Caco-2 (cell line): ENCODE results near the gene SPATA6. TPM values are rescaled to one million over a fixed set of nuclear protein-coding genes. Genes with fewer than 3 reads are reported as not detected.

ENCODE experiments used
- BruUV-seq: library from RNA; stranded (reverse); fragments of 400-500 nt; replicated peaks from 2 replicates; lab custom pipeline; 2021; lab: Mats Ljungman, UMichigan
- CTCF ChIA-PET: fragments of 300-600 bp; sonication (Branson Sonifier 250); formaldehyde crosslinking; loops from one replicate; lab custom pipeline; 2022; ENCODE audit warnings: antibody characterized with exemption; lab: Charles Lee
- POLR2A ChIA-PET: fragments of 300-600 bp; sonication (Branson Sonifier 250); formaldehyde crosslinking; loops from one replicate; lab custom pipeline; 2022; ENCODE audit warnings: antibody characterized with exemption; lab: Charles Lee
- DNase-seq, 2 experiments: peaks; one replicate each; pipeline versions ENCODE4 v3.0.0 to v3.0.0-alpha.2; 2020 to 2022
- H3K27me3 ChIP-seq: replicated peaks from 2 replicates; pipeline ENCODE4 v1.6.0; 2011; ENCODE audit warnings: low read length; ENCODE audit not compliant: control insufficient read depth, insufficient read depth
- H3K36me3 ChIP-seq: 2 replicates; pipeline ENCODE4 v1.5.1; 2011; ENCODE audit warnings: low read length; ENCODE audit not compliant: control insufficient read depth, insufficient read depth
- H3K4me1 ChIP-seq: fragments of 250-450 bp; sonication (Bioruptor Pico); 2 replicates; pipeline ENCODE4 v1.5.1; 2020; ENCODE audit warnings: mild to moderate bottlenecking
- H3K4me3 ChIP-seq: 2 replicates; pipeline ENCODE4 v1.5.1; 2011; ENCODE audit warnings: low read depth, mild to moderate bottlenecking, control low read depth, low read length
- H3K9me3 ChIP-seq: fragments of 250-450 bp; sonication (Bioruptor Pico); 2 replicates; pipeline ENCODE4 v1.5.1; 2020; ENCODE audit warnings: mild to moderate bottlenecking, moderate library complexity
- H3K27ac Mint-ChIP-seq: one replicate; pipeline ENCODE4 v1.8.0; 2022; ENCODE audit warnings: mixed read lengths; ENCODE audit not compliant: unreplicated experiment
- H3K27me3 Mint-ChIP-seq: one replicate; pipeline ENCODE4 v1.8.0; 2022; ENCODE audit warnings: mixed read lengths; ENCODE audit not compliant: insufficient read depth, unreplicated experiment
- H3K36me3 Mint-ChIP-seq: one replicate; pipeline ENCODE4 v1.8.0; 2022; ENCODE audit warnings: mild to moderate bottlenecking, mixed read lengths; ENCODE audit not compliant: insufficient read depth, unreplicated experiment
- H3K4me1 Mint-ChIP-seq: one replicate; pipeline ENCODE4 v1.8.0; 2022; ENCODE audit warnings: low read depth, mixed read lengths; ENCODE audit not compliant: unreplicated experiment
- H3K4me3 Mint-ChIP-seq: one replicate; pipeline ENCODE4 v1.8.0; 2022; ENCODE audit warnings: mild to moderate bottlenecking, moderate library complexity, mixed read lengths; ENCODE audit not compliant: unreplicated experiment
- H3K9me3 Mint-ChIP-seq: one replicate; pipeline ENCODE4 v1.8.0; 2022; ENCODE audit warnings: mixed read lengths; ENCODE audit not compliant: unreplicated experiment
- intact Hi-C: fragments of 100-400 bp; cut with micrococcal nuclease; formaldehyde crosslinking; loops from one replicate; pipeline ENCODE4 v1.10.0; 2022; ENCODE audit not compliant: unreplicated experiment
- total RNA-seq: library from RNA; stranded (reverse); gene quantifications from 2 replicates; pipeline ENCODE4 v1.2.3, GENCODE V29; 2022
- TF ChIP-seq, protein P1 (sequence below), 2 experiments: fragments of 200-600 bp in 1 of 2; IDR thresholded peaks; 1 replicate in 1 of 2; 2 replicates in 1 of 2; pipeline versions ENCODE4 v1.5.1 to v1.8.0; 2011 to 2022; ENCODE audit warnings: antibody characterized with exemption in 1 of 2, control low read depth in 1 of 2, inconsistent platforms in 1 of 2, low read depth in 1 of 2, low read length in 1 of 2, mild to moderate bottlenecking in 1 of 2, moderate library complexity in 1 of 2; ENCODE audit not compliant: insufficient read depth in 1 of 2, severe bottlenecking in 1 of 2, unreplicated experiment in 1 of 2

The SPATA6 gene
- total RNA-seq, 1 experiment from 2014 or later = 1.8 TPM

DNA sequence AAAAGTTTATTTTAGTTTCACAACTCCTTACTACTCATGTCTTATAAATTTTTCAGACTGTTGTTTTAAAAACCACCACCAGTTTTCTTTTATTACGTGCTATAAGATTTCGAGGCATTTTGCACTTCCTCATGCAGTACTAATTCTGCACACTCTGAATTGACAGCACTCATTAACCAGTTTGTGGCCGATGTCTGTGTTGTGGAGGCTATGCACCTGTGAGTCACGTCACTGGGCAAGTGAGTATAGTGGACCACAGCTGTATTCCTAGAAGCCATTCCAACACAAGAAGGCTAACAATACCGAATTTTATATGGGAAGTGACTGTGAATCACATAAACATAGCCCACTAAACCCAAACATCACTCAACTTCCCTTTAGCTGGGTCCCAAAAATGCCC lies 21.0 kb upstream of the SPATA6 start:
- Mint-ChIP-seq H3K27ac (no peak overlapping the region), H3K27me3 (peaks cover 3% of the 10 kb centered on the region), H3K4me1 (peaks cover 11% of the 10 kb centered on the region), H3K9me3 (no peaks in the 10 kb centered on the region), H3K36me3 (no peaks in the 10 kb centered on the region), H3K4me3 (no peak overlapping the region)
- no peaks in the 10 kb centered on the region for H3K27me3 ChIP-seq
- no peak for DNase-seq
- peaks cover 8% of the 10 kb centered on the region for H3K4me1 ChIP-seq
- TF ChIP-seq, protein P1, sequence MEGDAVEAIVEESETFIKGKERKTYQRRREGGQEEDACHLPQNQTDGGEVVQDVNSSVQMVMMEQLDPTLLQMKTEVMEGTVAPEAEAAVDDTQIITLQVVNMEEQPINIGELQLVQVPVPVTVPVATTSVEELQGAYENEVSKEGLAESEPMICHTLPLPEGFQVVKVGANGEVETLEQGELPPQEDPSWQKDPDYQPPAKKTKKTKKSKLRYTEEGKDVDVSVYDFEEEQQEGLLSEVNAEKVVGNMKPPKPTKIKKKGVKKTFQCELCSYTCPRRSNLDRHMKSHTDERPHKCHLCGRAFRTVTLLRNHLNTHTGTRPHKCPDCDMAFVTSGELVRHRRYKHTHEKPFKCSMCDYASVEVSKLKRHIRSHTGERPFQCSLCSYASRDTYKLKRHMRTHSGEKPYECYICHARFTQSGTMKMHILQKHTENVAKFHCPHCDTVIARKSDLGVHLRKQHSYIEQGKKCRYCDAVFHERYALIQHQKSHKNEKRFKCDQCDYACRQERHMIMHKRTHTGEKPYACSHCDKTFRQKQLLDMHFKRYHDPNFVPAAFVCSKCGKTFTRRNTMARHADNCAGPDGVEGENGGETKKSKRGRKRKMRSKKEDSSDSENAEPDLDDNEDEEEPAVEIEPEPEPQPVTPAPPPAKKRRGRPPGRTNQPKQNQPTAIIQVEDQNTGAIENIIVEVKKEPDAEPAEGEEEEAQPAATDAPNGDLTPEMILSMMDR (IDR thresholded peaks at IDR 0.05; ENCODE audit: insufficient read depth in 1 of 2, low read depth in 1 of 2, low read length in 1 of 2, severe bottlenecking in 1 of 2, unreplicated experiment in 1 of 2) = no peak
- intact Hi-C loops = loop anchor here (10.0 kb wide), 2 partner anchors 228 to 388 kb away; no protein-coding TSS in a partner anchor
- H3K4me3 ChIP-seq = no peak overlapping the region
- ChIA-PET CTCF (no interaction called here), POLR2A (no interaction called here)
- H3K9me3 ChIP-seq = no peaks in the 10 kb centered on the region
- no peaks in the 10 kb centered on the region for H3K36me3 ChIP-seq
- BruUV-seq = no TSS peak

DNA sequence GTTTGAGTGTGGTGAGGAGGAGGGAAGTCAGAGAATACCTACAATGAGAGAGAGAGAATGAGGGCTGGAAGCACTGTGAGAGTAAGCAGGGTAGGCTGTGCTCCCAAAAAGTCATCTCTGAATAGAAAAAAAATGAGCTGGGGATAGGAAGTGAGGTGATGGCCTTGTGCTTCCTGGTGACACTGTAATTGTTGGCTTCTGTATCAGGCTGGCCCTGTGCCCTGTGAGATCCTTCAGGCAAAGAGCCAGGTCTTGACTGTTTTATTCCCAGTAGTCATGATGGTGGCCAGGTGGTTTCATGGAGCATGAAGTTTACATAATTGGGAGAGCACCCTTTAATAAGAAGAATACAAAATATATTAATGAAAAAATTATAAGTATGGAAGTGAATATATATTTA lies 20.4 kb upstream of the SPATA6 start:
- no peak for DNase-seq
- Histone ChIP-seq H3K27me3 (no peaks in the 10 kb centered on the region), H3K36me3 (no peaks in the 10 kb centered on the region), H3K9me3 (no peaks in the 10 kb centered on the region), H3K4me3 (no peak overlapping the region), H3K4me1 (peaks cover 8% of the 10 kb centered on the region)
- Mint-ChIP-seq H3K9me3 (no peaks in the 10 kb centered on the region), H3K27ac (no peak overlapping the region), H3K36me3 (no peaks in the 10 kb centered on the region), H3K4me3 (no peak overlapping the region), H3K4me1 (peaks cover 11% of the 10 kb centered on the region), H3K27me3 (peaks cover 3% of the 10 kb centered on the region)
- CTCF ChIA-PET = no interaction called here
- intact Hi-C loops = loop anchor here (10.0 kb wide), 2 partner anchors 228 to 388 kb away; no protein-coding TSS in a partner anchor
- TF ChIP-seq, protein P1 (IDR thresholded peaks at IDR 0.05; ENCODE audit: insufficient read depth in 1 of 2, low read depth in 1 of 2, low read length in 1 of 2, severe bottlenecking in 1 of 2, unreplicated experiment in 1 of 2) = no peak
- POLR2A ChIA-PET = no interaction called here
- BruUV-seq = no TSS peak

DNA sequence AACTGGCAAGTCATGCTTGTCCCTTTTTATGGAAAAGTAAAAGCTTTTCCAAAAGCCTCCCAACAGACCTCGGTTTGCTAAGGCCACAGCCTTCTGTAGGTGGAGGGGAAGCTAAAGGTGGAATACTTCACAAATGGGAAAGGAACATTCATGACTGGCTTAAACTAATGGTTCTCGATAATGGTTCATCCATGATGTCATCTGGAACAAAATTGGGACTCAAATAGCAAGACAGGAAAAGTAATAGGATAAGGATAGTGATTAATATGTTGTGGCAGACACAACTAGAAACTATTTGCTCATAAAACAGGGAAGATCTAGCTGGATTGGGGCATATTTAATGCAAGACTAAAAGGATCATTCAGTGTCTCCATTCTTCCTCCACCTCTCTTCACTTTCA lies 16.7 kb upstream of the SPATA6 start:
- peaks cover 2% of the 10 kb centered on the region for H3K4me1 Mint-ChIP-seq
- Histone ChIP-seq H3K36me3 (no peaks in the 10 kb centered on the region), H3K4me3 (no peak overlapping the region), H3K9me3 (no peaks in the 10 kb centered on the region), H3K27me3 (no peaks in the 10 kb centered on the region), H3K4me1 (no peaks in the 10 kb centered on the region)
- no TSS peak for BruUV-seq
- H3K27me3 Mint-ChIP-seq = peaks cover 3% of the 10 kb centered on the region
- no peak overlapping the region for H3K4me3 Mint-ChIP-seq
- ChIA-PET CTCF (no interaction called here), POLR2A (no interaction called here)
- H3K36me3 Mint-ChIP-seq = no peaks in the 10 kb centered on the region
- H3K27ac Mint-ChIP-seq = no peak overlapping the region
- H3K9me3 Mint-ChIP-seq = no peaks in the 10 kb centered on the region
- intact Hi-C loops = no loop called here
- no peak for DNase-seq
- TF ChIP-seq, protein P1 (IDR thresholded peaks at IDR 0.05; ENCODE audit: insufficient read depth in 1 of 2, low read depth in 1 of 2, low read length in 1 of 2, severe bottlenecking in 1 of 2, unreplicated experiment in 1 of 2) = no peak
